NCI-H510A (cell line): Measurements from ENCODE around the gene HIP1.
"Not testable (repeated sequence)": the region's sequence is repeated elsewhere in the genome, so short reads cannot be mapped to it uniquely, and the experiment has no call there.

Experiments
- DNase-seq: peaks from one replicate; lab custom pipeline; 2025; lab: John Stamatoyannopoulos, UW

HIP1 gene

GRCh38 chr7:75518842-75519241 is 219.9 kb downstream of the HIP1 start:
- not testable (repeated sequence) for DNase-seq

- DNase-seq: not testable (repeated sequence)
Measured at GRCh38 chr7:75509033-75509432, 229.7 kb downstream of the HIP1 start.

DNA sequence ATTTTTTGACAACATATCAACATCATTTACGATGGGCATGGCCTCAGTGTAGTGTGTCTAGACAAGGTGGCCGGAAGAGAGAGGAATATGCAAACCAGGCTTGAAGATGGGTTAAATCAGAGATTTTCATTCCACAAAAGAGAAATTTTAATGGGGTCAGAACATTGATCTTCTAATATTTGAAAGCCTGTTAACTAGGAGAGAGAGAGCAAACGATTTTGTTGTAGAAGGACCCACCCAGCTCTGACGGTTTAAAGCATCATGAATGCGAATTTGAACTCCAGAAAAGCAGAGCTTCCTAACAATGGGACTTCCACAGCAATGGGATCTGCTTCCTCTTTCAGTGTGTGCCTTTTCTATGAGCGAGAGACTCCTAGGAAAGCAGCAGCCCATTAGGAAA is 246.7 kb downstream of the HIP1 start, which contains the start of gene SPDYE5:
Gene SPDYE5 (plus strand): TSS at position 301 of the 400 bp plus-strand sequence. CDS start 1,728 bp downstream, outside the sequence.
- not testable (repeated sequence) for DNase-seq

- peak; percentile 70 for DNase-seq
Measured at GRCh38 chr7:75485979-75486643, 252.6 kb downstream of the HIP1 start, which contains the start of gene POM121C. Gene POM121C, minus strand, starts transcription at chr7:75486299. Its CDS starts 44,803 bp downstream, at chr7:75441496.

DNA sequence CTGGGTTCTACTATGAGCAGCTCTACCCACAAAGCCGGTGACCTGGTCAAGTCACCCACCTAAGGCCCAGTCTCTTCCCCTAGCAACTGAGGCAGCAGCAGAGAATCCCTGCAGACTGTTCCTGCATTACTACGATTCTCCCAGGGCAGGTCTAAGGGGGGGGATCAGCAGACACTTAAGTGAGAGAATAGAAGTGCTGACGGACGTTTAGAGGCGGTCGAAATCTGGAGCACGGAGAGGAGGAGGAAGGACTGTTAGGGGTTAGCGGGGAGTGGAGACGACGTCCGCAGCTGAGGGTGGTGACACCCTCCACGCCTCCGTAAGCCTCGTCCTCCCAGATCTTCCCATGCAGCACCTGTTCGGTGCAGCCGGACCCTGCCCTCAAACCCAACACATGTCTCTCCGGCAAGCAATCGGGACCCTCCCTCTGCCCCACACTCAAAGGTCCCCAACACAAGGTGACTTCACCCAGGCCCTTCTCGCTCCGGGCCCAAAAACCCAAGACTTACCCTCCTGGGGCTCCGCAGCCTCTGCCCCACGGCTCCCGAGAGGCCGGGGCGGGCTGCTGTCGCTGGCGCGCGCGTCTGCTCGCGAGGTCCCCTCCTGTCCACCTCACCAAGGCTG is 253.3 kb downstream of the HIP1 start:
- not testable (repeated sequence) for DNase-seq
